ENCODE data around the gene SPX.

DNA sequence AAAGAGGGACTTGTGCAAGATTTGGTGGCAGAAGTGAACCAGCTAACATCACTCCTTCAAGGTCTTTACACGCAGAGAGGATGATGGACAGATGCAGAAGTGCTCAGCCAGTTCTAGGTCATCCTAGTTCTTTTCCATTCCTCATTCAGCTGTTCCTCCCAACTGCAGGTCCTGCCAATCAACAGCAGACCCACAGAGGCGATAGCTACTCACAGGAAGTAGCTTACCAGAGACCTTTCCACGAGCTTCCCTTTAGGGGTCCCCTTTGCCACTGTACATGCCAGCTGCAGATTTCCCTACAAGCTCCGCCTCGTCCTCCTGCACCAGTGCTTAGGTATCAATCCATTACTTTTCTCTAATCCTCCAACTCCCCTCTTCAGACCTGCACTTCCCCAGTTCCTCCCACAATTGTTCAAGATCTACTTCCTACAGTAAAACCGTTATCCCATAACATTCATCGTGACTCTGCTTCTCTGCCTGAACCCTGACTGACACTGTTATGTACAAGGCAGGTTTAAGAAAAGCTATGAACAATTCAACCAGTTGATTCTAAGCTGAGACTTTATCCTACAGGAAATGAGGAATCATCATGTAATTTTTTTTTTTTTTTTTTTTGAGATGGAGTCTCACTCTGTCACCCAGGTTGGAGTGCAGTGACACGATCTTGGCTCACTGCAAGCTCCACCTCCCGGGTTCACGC, 47.2 kb upstream of the SPX start:
- TF ChIP-seq, protein P1, sequence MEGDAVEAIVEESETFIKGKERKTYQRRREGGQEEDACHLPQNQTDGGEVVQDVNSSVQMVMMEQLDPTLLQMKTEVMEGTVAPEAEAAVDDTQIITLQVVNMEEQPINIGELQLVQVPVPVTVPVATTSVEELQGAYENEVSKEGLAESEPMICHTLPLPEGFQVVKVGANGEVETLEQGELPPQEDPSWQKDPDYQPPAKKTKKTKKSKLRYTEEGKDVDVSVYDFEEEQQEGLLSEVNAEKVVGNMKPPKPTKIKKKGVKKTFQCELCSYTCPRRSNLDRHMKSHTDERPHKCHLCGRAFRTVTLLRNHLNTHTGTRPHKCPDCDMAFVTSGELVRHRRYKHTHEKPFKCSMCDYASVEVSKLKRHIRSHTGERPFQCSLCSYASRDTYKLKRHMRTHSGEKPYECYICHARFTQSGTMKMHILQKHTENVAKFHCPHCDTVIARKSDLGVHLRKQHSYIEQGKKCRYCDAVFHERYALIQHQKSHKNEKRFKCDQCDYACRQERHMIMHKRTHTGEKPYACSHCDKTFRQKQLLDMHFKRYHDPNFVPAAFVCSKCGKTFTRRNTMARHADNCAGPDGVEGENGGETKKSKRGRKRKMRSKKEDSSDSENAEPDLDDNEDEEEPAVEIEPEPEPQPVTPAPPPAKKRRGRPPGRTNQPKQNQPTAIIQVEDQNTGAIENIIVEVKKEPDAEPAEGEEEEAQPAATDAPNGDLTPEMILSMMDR (IDR thresholded peaks at IDR 0.05), result no peak
- TF ChIP-seq EZH2phosphoT487 (IDR thresholded peaks at IDR 0.05), result no peak

All from neural progenitor cell (in vitro differentiated cells).